NCI-H1105 treated with DMSO at 0.1 percent for 48 hours (cell line): ENCODE results near the gene TMUB1.

Experiments used
- DNase-seq: peaks from one replicate; lab custom pipeline; 2025; lab: John Stamatoyannopoulos, UW

TMUB1 gene

DNA sequence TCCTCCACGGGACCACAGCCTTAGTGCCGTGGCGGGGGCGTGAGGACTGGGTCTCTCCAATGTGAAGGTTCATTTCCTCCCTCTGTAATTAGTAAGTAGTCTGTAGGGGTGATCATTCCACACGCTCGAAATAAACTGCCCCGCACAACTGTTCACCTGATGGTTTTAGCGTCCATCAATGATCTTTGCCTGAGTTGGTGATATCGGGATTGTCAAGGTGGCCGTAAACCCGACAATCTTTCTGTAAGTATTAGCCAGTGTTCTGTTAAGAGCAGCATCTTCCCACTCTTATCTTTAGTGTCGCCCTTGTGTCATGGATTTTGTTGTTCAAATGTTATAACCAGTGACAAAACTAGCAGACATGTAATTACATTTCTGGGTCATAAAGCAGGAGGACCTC is 20.7 kb upstream of the TMUB1 start:
- no peak for DNase-seq

DNA sequence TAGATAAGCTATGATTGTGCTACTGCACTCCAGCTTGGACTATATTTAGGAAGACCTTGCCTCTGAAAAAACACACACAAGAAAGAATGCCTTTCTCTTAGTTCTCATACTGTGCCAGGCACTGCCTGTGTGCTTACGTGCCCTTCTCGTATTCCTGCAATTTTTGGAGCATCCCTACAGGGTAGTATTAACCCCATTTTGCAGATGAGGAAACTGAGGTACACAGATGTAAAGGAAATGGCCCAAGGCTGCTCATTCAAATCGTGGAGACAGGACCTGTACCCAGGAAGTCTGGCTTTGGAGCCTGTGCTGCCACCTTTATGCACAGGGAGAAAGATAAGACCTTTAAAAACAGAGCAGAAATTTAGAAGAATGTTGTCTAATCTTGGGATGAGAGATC is 19.7 kb upstream of the TMUB1 start:
- no peak for DNase-seq

GRCh38 chr7:151101621-151102396 is 18.5 kb upstream of the TMUB1 start:
- DNase-seq: no peak

DNA sequence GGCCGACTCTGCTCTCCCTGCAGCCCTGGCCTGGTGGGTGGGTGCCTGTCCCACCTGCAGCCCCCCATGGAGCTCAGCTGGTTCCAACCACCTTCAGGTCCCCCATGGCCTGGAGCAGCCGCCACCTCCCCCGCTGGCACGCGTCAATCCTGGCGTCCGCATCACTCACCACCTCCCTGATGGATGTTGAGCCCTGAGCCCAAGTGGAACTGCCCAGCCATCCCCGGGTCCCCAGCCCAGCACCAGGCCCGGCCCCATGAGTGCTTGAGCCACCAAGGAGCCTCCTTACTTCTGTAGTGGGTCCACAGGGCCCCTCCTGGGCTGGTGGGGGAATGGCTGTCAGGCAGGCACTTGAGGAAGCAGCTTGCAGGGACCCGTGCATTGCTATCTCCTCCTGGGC is 17.6 kb upstream of the TMUB1 start:
- DNase-seq: no peak

- DNase-seq: no peak
These were observed 16.4 kb upstream of the TMUB1 start for GRCh38 chr7:151099486-151100211.

- no peak for DNase-seq
These were observed 12.7 kb upstream of the TMUB1 start for GRCh38 chr7:151095828-151096475.

DNA sequence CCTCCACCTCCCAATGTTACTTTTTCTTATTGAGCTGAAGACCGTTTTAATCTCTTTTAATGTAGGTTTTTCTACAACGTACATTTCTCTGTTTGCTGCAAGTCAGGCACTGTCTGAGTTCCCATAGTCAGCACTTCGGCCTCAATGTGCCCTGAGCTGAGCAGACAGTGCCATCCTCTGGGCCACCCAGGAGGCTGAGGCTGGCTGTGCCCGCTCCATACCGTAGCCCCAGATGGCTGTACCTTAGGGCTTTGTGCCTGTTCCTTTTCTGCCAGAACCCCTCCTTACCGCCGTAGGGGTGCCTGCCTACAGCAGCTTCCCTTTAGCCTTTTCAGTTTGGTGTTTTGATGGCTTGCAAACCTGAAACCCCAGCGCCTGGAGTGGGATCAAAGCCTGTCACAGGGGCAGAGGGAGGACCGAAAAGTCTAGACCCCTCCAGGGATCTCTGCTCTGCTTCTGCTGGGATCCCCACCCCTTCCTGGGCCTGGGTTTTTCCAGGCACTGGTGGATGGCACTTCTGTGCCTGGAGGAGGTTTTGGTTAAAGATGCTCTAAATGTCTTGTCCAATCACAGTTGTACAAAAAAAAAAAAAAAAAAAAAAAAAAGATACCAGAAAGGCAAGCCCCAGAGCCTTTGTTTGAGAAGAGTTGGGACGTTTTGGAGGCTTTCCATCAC is 12.0 kb upstream of the TMUB1 start:
- DNase-seq: no peak

DNA sequence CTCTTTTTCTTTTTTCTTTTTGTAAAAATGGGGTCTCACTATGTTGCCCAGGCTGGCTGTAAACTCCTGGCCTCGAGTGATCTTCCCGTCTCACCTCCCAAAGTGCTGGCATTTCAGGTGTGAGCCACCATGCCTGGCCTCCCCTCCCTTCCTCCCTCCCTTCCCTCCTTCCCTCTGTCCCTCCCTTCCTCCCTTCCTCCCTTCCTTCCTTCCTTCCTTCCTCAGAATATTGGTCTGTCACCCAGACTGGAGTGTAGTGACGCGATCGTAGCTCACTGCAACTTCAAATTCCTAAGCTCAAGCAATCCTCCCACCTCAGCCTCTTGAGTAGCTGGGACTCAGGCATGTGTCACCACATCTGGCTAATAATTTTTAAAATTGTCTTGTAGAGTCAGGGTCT is 11.4 kb upstream of the TMUB1 start:
- DNase-seq: no peak

DNA sequence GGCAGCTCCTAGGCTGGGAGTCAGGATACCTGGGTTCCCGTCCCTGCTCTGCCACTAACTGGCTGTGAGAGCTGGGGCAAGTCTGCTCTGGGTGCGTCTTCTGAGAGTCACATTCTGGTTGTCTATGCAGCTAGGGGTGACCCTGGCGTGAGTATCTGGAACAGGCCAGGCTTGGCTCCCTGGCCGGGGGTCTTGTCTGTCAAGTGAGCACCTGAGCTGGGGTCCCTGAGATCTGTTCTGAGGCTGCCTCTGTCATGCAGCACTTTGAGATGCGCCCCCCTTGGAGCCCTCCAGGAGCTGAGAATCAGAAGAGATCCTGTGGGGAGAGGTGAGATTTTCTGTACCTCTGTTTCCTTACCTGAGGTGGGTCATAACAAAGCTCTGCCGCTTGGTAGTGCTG is 10.5 kb upstream of the TMUB1 start:
- no peak for DNase-seq

GRCh38 chr7:151091988-151092387 is 8.7 kb upstream of the TMUB1 start:
- DNase-seq: no peak

DNA sequence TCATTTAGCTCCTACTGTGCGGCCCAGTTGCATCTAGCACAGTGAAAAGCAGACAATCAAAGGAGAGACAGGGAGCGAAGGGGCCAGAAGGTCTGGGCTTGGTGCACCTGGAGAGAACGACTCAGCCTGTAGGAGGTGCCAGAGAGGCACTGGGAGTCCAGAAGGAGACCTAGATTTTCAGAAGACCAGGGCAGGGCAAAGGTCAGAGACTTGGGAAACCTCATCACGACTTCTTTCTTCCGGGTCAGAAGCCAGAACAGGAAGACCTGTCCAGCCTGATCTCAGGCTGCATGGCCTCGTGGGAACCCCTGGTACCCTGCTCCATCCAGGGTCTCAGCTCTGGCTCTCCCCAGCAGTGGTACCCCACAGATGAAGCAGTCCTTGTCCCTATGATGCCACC is 8.1 kb upstream of the TMUB1 start:
- no peak for DNase-seq

- no peak for DNase-seq
These were observed 7.7 kb upstream of the TMUB1 start for GRCh38 chr7:151091003-151091402.

GRCh38 chr7:151089893-151090730 is 6.8 kb upstream of the TMUB1 start:
- DNase-seq: no peak

- no peak for DNase-seq
These were observed 5.8 kb upstream of the TMUB1 start for GRCh38 chr7:151088856-151089699.

DNA sequence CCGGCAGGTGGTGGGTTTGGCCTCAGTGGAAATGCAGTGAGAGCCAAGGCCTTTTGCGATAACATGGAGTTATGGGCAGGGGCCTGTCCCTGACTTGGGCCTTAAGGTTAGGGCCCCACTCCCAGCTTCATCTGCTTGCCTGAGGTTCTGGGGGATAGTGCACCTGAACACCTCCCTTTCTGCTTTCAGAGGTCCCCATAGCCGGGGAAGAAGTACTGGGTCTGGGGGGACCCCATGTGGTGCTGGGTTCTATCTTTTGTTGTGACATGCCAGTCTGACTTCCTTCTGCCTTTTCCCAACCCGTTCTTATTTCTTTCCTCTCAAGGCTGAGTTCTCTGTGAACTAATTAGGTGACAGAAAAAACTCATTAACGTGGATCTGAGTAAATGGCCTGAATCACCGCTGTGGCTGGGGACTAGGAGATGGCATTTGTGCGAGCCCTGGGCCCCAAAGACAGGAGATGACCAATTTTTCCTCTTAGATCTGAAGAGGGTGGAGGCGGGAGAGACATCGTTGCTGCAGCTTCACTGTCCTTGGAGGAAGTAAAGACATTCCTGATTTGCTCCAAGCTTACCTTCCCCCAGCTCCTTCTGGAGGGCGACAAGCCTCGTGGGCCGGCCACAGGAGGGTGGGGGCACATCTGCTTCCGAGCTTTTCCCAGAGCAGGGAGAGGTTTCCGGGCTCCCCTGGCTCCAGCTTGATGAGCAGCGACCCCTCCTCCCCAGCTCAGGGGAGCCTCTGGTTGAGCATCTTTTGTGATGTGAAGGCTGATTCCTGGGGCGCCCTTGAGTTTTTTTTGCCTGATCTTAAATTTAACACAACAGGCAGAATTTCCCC is 4.9 kb upstream of the TMUB1 start:
- DNase-seq: peak; percentile 5

GRCh38 chr7:151087245-151088018 is 4.1 kb upstream of the TMUB1 start:
- DNase-seq: peak; percentile 4

DNA sequence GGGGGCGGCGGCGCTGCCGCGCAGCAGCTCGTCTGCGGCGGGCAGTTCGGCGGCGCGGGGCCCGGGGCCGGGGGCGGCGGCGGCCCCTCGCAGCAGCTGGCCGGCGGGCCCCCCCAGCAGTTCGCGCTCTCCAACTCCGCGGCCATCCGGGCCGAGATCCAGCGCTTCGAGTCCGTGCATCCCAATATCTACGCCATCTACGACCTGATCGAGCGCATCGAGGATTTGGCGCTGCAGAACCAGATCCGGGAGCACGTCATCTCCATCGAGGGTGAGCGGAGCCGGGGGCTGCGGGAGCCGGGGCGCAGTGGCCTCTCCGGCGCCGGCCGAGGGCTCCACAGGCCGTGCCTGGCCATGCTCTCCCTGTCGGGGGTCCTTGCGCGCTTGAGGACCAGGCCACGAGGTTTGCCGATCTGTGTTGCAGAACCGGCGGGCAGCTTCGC is 3.5 kb upstream of the TMUB1 start:
- no peak for DNase-seq

DNA sequence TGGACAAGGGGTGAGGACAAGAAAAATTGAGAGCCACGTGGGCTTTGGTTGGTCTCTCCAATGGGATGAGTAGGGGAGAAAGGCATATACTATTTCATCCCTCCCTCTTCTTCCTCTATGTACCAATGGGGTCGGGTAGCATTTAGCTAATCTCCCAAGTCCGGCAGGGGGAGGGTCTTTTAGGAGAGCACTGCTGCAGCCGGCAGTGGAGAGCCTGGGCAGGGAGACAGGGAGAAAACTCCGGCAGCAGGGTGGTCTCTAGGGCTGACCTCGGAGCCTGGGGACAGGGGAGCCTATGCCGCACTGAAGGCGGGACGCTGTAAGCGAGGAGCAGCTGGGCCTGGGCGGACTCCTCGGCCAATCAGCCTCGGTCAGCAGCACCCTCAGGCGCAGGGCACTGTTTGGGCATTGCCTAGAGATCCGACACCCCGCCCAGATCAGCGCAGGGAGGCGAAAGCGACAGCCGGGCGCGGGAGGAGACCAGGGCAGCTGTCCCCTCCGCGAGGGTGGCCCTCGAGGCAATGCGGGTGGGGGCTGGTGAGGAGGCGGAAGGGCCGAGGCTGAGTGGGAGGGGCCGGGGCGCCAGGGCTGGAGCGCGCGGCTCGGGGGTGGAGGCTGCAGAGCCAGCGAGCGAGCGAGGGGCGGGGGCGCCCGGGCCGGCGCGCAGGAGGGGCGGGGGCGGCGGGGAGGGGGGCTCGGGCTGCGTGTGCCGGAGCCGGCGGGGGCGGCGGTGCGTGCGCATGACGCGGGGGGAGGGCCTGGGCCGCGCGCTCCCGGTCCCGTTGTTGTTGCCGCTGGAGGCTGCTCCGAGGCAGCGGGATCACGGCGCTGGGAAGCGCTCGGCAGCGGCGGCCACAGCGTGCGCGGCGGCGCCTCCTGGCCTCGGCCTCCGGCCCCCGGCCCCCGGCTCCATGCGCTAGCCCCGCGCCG is 2.7 kb upstream of the TMUB1 start, which contains the start of gene AGAP3:
AGAP3 (plus strand) TSS at position 785 of the 930 bp plus-strand sequence. CDS start 267 bp downstream, outside the sequence.
- DNase-seq: peak; percentile 69
